Right ventricle myocardium inferior (tissue), 1 donor: ENCODE data around the gene ACVR1. TPM values are rescaled to one million over a fixed set of nuclear protein-coding genes. Genes with fewer than 3 reads are reported as not detected.
A peak's percentile ranks its signal among the peaks of the same experiment; 100 is the strongest.
"Not testable (repeated sequence)": the region's sequence is repeated elsewhere in the genome, so short reads cannot be mapped to it uniquely, and the experiment has no call there.

Experiments used
- ATAC-seq: fragments of 200-7000 bp; cut with Tn5 transposase; one replicate; pipeline ENCODE4 v1.9.1; 2020; ENCODE audit warnings: mild to moderate bottlenecking, moderate library complexity
- DNase-seq: peaks from one replicate; pipeline ENCODE4 v3.0.0; 2021; ENCODE audit errors: missing footprints
- intact Hi-C: fragments of 100-400 bp; cut with DNase I; formaldehyde crosslinking; loops from one replicate; pipeline ENCODE4 v1.11.0; 2022
- total RNA-seq: library from RNA; stranded (reverse); fragmentation: NEBNext Ultra II Directional; extraction: Animal tissue kit (Norgen Biotek cat#: 25700); gene quantifications from one replicate; pipeline ENCODE4 v1.2.1, GENCODE V29; 2021
- donor health status: DM: no; HTN: yes; CAD: no; lungs with severe emphysema.

ACVR1 gene
- total RNA-seq, 1 donor from 2014 or later: 25.3 TPM

DNA sequence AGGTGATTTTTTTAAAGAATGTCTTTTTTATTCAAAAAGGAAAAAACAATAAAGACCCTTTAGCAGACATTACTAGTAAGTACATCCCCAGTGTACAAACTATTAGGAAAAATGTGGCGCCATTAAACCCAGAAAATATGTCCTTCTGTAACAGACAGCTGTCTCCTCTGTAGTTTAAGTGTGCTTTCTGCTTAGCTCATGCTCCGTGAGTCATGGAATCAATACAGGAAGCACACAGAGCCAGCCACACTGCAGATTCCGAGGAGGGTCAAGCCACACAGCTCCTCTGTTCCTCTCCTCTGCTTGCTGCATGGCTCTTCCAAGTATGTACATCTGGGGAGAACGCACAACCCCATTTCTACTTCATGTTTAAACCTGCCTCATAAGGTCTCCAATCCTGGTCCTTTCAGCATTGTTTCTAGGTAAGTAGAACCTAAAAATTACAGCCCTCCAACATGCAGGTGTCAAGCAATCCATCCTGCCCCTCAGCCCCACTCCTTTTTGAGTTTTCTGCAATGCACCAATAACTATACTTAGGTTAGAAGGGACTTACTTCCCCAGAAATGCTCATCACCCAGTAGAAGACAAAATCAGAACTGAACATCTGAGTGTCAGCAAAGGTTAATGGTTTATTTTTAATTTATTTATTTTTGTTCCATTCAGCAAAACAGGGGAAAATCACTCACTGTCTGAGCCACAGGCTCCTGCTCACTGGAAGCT is 37.5 kb downstream of the ACVR1 start:
- DNase-seq (no peak), ATAC-seq (peak; percentile 80)
- intact Hi-C loops: loop anchor here (1.0 to 5.0 kb wide), 2 partner anchors 49 to 94 kb away; no protein-coding TSS in a partner anchor

DNA sequence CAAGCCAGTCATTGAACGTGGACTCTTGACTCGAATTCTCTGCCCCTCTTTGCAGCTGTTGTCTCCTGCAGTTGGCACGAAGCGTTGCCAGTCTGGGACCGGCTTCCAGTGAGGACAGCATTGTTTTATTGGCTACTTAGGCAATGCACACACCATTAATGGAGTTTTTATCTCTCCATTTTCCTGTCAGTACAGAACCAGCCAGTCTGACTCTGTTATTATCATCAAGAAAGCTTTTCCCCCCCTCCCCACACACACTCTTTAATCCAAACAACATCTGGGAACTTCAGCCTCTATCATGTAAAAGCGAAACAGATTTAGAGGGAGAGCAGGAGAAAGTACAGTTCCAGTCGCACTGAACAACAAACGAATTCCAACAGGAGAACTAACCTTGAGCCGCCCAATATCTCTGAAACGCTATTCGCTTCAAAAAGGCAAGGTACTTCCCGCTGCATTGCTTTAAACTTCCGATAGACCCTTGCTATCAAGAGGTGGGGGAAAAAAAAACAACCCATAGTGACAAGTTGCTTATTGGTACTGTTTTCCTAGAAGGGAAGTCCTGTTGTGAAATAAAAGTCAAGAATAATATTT is 38.2 kb downstream of the ACVR1 start:
- ATAC-seq (peak; percentile 33), DNase-seq (no peak)
- intact Hi-C loops: loop anchor here (1.0 to 5.0 kb wide), 2 partner anchors 49 to 94 kb away; no protein-coding TSS in a partner anchor

DNA sequence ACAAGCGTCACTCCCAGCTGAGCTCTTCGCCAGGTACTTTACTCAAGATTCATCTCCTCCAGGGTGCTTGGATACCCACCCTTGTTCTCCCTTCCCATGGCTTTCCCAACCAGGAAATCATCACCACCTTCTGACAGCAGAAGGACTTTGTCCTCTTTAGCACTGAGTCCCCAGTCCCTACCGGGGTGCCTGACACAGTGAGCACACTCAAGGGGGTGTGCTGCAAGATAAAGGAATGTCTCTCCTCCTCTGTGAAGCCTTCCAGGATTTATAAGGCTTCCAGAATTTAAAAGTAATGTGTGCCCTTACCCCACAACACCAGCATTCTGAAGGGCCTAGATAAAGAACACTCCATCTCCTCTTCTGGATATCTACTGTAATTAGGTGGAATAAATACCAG is 39.6 kb downstream of the ACVR1 start:
- intact Hi-C loops: loop anchor here (5.0 kb wide), 1 partner anchor 96 kb away; no protein-coding TSS in a partner anchor
- ATAC-seq (no peak), DNase-seq (no peak)

DNA sequence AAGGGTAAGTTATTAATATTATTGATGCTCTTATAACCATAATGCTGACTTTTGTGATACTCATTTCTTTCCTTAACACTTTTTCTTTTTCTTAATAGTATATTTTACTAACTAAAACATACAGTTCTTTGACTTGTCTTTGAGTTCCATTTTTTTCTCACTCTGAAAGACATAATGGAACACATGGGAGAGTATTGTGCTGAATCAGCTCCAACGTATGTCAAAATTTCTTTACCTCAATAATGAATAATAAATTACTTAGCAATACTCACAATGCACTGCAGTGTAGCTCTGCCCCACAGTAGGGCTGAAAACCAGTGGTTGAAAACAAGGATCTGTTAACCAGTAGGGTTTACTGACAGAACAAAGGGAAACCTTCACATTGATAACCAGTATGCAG is 40.7 kb downstream of the ACVR1 start:
- DNase-seq (no peak), ATAC-seq (no peak)
- intact Hi-C loops: loop anchor here (5.0 kb wide), 1 partner anchor 97 kb away; no protein-coding TSS in a partner anchor

DNA sequence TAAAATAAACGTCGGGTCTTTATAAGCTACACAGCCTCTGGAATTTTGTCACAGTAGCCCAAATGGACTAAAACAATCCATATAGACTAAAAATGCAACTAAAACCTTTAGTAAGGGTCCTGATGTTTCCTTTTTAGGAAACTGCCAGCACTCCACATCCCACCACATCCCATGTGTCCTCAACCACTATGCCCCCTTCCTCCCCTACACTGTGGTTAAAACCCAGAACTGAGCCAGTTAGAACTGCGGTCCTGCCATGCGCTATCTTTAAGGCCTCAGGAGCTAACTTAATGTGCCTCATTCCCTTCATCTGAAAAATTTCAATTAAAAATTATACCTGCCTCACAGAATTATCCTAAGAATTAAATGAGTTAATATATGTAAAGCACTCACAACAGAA is 41.1 kb downstream of the ACVR1 start:
- ATAC-seq (no peak), DNase-seq (no peak)
- intact Hi-C loops: loop anchor here (5.0 kb wide), 1 partner anchor 97 kb away; no protein-coding TSS in a partner anchor

DNA sequence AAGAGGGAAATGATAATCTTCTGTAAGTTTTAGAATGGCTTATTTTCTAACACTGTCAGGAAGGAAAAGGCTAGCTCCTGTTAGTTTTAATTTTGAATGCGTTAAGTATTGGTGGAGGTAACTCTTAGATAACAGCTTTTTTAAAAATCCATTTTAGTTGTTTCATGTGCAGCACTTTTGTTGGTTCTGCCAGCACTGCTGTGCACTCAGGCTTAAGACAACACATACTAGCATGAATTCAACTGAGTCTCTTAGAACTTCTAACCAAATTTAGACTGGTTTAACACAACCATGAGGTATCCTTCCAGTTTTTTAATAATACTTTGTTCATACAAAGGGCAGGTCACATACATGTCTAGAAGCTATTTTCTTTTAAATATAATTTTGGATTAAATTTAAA is 42.4 kb downstream of the ACVR1 start:
- DNase-seq: no peak
- no peak for ATAC-seq
- intact Hi-C loops: no loop called here

DNA sequence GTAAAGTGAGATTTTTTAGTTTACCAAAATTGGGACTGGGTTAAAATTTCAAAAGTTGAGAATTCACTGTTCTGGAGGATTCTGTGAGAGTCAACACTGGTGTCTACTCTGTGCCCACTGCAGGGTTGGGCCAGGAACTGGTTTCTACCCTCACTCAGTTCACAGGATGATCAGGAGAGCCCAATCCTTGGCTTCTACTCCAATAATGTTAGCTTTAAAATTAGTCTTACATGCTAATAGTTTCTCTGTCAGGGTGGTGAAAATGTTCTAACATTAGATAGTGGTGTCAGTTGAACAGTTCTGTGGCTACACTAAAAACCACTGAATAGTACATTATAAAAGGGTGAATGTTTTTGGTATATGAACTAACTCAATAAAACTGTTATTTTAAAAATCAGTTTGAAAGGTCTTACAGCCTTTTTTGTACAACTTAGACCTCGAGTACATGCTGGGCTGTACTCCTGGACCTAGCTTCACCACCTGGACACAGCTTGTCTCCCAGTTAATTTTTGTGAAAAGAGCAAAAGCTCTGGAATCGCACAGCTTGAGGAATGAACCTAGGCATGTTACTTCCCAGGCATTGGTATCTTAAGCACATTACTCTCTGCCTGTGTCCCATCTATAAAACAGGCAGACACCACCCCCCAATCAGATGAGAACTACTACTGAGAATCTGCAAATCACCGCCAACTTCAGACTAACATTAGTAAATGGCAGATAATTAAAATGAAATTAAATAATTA is 44.4 kb downstream of the ACVR1 start:
- peak; percentile 33 for ATAC-seq
- DNase-seq: no peak
- intact Hi-C loops: no loop called here

DNA sequence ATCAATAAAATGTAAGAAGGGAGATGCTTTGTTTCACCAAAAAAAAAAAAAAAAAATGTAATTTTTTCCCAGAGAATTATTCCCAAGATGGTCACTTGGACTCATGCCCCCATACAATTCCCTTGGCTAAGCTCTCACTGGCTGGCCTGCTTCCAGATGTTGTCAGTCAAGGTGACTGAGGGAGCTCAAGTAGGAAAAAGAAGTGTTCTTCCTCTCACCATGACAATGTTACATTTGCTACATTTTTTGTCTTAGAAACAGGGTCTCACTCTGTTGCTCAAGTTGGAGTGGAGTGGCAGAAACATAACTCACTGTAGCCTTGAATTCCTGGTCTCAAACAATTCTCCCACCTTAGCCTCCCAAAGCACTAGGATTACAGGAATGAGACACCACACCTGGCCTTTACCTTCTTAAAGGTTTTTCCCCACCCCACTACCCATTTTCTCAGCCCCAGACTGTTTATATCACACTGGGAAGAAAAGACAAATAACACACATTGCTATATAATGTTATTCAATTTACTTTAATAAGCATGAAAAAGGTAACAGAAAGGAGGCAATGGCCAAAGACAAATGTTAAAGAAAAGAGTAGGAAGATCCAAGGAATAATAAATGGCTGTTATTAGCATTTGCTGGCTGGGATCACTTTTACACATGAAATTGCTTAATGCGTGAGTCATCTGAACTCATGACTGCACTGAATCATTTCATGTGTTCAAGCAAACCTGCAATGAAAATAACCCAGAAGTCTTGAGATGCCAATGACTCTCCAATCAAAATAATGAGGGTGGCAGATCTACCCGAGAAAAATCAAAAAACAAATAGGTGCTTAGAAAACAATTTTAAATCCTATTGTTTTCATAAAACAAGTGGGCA is 45.2 kb downstream of the ACVR1 start:
- intact Hi-C loops: no loop called here
- ATAC-seq: peak; percentile 69

DNA sequence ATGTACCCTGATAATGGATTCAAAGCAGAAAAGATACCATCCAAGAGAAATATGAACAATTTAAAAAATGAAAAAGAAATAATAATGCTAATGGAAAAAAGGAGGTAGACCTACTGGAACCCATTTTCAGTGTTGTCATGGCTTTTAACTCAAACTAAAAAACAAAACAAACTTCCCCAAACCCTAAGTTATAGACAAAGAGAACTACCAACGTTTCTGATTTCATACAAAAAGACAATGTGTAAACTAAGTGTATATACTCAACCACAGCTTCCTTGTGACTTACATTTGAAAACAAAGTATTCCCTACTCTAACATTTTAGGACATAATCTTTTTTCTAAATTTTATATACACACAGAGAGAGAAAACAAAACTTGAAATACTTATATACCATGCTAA is 45.9 kb downstream of the ACVR1 start:
- no peak for ATAC-seq
- no peak for DNase-seq
- intact Hi-C loops: no loop called here

More for the DNA sequence above, 45.2 kb downstream of the ACVR1 start:
- no peak for DNase-seq

DNA sequence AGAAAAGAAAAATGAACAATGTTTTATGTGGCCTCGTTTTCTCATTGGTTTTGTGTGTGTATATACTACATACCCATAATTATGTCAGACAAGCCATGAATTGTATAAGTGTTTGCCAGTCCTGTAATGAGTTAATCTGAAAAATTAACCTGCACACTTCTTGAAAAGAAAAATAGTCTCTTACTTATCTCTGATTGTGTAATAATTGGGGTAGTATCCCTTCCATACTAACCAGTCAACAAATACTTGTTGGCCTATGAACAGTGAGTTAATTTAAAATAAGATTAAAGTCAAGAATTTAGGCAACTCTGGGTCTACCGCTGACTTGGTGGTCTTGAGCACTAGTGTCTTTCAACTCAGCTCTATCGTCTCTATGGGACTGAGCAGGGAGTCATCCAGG is 48.8 kb downstream of the ACVR1 start:
- intact Hi-C loops: loop anchor here (10.0 kb wide), 1 partner anchor 47 kb away; the partner anchor contains the start of gene ACVR1
- ATAC-seq (no peak), DNase-seq (no peak)

DNA sequence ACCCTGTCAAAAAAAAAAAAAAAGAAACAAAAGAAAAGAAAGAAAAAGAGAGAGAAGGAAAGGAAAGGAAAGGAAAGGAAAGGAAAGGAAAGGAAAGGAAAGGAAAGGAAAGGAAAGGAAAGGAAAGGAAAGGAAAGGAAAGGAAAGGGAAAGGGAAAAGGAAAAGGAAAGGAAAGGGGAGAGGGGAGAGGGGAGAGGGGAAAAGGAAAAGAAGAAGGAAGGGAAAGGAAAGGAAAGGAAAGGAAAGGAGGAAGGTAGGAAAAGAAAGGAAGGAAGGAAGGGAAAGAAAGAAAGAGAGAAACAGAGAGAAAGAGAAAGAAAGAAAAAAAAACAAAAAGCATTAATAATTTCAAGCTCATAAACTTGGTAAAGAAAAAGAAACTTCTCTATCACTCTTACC is 49.5 kb downstream of the ACVR1 start:
- DNase-seq, ATAC-seq: not testable (repeated sequence)
- intact Hi-C loops: loop anchor here (10.0 kb wide), 1 partner anchor 48 kb away; the partner anchor contains the start of gene ACVR1

DNA sequence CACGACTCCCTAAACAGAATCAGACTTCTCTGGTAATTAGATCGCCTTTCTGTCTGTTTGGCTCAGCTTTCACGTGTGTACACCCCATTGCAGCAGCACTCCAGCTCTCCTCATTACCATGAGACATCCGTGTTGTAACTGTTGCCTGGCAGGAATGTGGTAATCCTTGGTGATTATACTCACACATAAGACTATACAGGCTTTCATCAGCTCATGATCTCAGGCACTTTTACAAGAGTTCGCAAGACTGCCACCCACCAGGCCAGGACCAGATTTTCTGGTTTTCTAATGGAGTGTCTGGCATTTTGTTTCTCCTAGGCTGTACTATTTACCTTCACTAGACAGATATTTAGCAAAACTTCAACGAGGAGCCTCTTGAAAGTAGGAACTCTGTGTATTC is 50.2 kb downstream of the ACVR1 start:
- DNase-seq (no peak), ATAC-seq (no peak)
- intact Hi-C loops: loop anchor here (10.0 kb wide), 1 partner anchor 49 kb away; the partner anchor contains the start of gene ACVR1

DNA sequence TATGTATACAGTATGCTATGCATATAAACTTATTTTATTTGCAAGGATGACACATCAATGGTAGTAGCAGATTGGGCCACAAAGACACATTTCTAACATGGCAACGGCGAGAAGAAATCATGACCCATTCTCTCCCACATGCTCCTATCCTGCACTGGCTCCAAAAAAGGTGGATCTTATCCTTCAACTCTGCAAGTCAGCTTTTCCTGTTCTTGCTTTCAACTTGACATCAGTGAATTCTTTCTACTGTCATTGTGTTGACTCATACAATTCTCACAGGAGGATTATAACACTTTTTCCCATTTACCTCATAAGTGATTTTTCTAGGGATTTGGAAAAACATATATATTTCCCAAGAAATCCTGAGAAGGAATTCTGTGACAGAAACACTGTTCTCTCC is 53.1 kb downstream of the ACVR1 start:
- DNase-seq: no peak
- intact Hi-C loops: loop anchor here (10.0 kb wide), 1 partner anchor 52 kb away; the partner anchor contains the start of gene ACVR1
- ATAC-seq: no peak

DNA sequence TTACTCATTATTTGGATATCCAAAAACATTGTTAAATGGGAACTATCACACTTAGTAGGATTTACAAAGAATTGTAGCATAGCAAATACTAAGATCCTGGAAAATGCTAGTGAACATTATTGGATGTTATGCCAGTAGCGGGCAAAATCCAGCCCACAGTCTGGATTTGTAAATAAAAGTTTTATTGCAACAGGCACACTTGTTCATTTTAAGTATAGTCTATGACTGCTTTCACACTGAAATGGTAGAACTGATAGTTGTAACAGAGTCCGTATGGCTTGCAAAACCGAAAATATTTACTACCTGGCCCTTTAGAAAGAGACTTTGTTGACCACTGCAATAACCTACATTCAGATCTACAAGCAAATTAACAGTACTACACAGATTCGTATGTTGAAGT is 53.6 kb downstream of the ACVR1 start:
- ATAC-seq (no peak), DNase-seq (no peak)
- intact Hi-C loops: loop anchor here (10.0 kb wide), 1 partner anchor 52 kb away; the partner anchor contains the start of gene ACVR1

DNA sequence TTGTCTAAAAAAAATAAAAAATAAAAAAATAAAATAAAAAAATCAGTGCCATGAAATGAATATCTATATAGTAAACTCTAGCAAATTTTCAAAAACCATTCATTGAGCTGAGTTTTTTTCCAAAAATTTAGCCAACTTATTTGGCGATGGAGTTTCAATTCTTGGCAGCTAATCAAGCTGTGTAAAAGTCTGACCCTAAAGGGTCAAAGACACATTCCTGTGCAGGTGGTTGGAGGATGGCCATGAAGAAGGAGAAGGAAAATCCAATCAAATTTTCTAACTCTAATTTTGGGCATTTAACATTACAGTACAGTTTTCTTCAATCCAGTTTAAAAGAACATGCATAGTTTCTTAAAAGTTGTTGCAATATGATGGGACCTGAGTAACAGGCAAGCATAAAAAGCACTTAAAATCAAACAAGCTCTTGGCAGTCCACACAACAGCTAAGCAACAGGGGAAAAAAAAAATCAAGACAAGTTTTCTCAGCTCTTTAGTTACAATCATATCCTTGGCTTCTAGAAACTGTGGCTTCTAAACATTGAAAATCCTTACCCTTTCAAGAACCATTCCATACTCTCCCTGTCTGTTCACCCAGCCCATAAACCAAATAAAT is 54.5 kb downstream of the ACVR1 start:
- ATAC-seq (no peak), DNase-seq (no peak)
- intact Hi-C loops: loop anchor here (10.0 kb wide), 1 partner anchor 53 kb away; the partner anchor contains the start of gene ACVR1

DNA sequence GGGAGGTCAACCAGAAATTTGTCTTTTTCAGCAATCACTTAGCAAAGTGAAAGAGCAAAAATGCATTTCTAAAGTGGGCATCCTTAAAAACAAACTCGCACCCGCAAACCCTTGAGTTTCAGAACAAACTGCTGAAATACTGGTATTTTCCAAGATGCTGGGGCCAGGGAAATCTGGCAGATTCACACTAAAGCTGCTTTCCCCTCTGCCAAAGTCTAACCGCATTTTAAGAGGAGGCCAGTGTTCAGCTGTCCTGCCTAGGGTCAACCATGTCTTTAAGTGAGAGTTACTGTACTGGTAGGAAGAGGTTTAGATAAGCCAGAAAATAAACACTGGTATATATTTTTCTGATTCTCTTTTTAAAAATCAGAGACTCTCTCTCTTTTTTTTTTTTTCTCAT is 55.9 kb downstream of the ACVR1 start:
- no peak for DNase-seq
- intact Hi-C loops: loop anchor here (10.0 kb wide), 1 partner anchor 55 kb away; the partner anchor contains the start of gene ACVR1
- ATAC-seq: peak; percentile 73

DNA sequence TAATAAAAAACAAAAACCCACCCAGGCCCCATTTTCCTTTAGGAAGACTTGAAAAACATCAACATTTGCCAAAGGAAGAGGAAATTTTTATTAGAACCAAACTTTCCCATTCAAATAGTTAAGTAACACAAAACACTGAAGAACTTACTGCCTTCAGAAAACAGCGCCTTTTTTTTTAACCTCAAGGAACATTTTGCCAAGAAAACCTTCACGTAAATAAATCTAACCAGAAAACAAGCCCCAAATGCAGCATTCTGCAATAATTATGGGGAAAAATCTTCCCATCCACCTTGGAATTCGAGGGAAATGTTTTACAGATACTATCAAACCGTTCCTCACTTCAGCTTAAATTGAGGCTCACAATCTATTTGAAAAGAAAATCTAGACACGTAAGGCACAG is 56.4 kb downstream of the ACVR1 start:
- DNase-seq (no peak), ATAC-seq (no peak)
- intact Hi-C loops: loop anchor here (10.0 kb wide), 1 partner anchor 55 kb away; the partner anchor contains the start of gene ACVR1

DNA sequence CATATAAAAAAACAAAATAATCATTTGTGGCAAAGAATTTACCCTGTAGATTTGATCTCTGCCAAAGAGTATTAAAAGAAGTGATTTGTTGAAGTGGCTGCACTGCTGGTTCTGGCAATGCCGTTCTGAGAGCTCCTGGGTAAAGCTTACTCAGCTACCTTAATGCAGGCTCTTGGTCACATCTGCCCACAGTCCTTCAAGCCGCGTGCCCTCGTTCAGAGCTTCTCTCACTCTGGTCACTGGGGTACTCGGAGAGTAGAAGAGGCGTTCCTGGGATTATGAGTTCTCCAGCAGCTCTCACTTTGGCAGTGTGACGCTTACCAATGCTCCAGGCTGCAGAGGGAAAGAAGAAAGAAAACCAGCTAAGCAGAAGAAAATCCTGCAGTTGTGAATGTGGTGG is 57.9 kb downstream of the ACVR1 start:
- intact Hi-C loops: no loop called here
- no peak for ATAC-seq
- DNase-seq: no peak
